Adrenal gland (tissue), 12 donors: ENCODE data around the gene ZNF592. TPM values are rescaled to one million over a fixed set of nuclear protein-coding genes. Genes with fewer than 3 reads are reported as not detected.
A peak's percentile ranks its signal among the peaks of the same experiment; 100 is the strongest.
"Not testable (repeated sequence)": the region's sequence is repeated elsewhere in the genome, so short reads cannot be mapped to it uniquely, and the experiment has no call there.

Source experiments
- DNase-seq, 7 donors: peaks; one replicate each; pipeline ENCODE4 v3.0.0-alpha.2; 2019 to 2020
- H3K27ac ChIP-seq, 5 donors: fragments of 200-600 bp; sonication (generic) in 4 of 5; 1 replicate in 3 of 5; 2 replicates in 2 of 5; pipeline versions ENCODE4 v1.5.1 to v1.8.0; 2016 to 2020; ENCODE audit warnings: mild to moderate bottlenecking in 1 of 5
- H3K27me3 ChIP-seq: fragments of 200-600 bp; 2 replicates; pipeline ENCODE4 v1.8.0; 2021
- H3K36me3 ChIP-seq, 2 donors: fragments of 200-600 bp; replicated peaks in 1 of 2; 1 replicate in 1 of 2; 2 replicates in 1 of 2; pipeline versions ENCODE4 v1.5.1 to v1.8.0; 2018 to 2022
- H3K4me1 ChIP-seq, 2 donors: fragments of 200-600 bp; replicated peaks in 1 of 2; 1 replicate in 1 of 2; 2 replicates in 1 of 2; pipeline versions ENCODE4 v1.5.1 to v1.8.0; 2018 to 2021
- H3K4me3 ChIP-seq, 4 donors: fragments of 200-600 bp; sonication (generic) in 3 of 4; one replicate each; pipeline ENCODE4 v1.5.1; 2016 to 2018
- H3K9me3 ChIP-seq, 3 donors: fragments of 200-600 bp; sonication (generic) in 1 of 3; replicated peaks in 1 of 3; 1 replicate in 2 of 3; 2 replicates in 1 of 3; pipeline versions ENCODE4 v1.5.1 to v1.8.0; 2016 to 2021
- POLR2A ChIP-seq, 2 donors: fragments of 450-650 bp; IDR thresholded peaks; one replicate each; pipeline ENCODE4 v1.6.1; 2017; ENCODE audit warnings: antibody characterized with exemption in 2 of 2, mild to moderate bottlenecking in 2 of 2, moderate library complexity in 1 of 2
- WGBS, 4 donors: extraction: QIAGEN DNeasy Blood & Tissue Kit in 2 of 4; methylation state at CpG; one replicate each; pipeline versions ENCODE4 v1.1.5 to v1.1.7; 2013 to 2017; 5-methylcytosine and 5-hydroxymethylcytosine counted together
- intact Hi-C, 2 donors: fragments of 100-400 bp; cut with DNase I; formaldehyde crosslinking; loops; one replicate each; pipeline versions ENCODE4 v1.14.1 to v1.15.0; 2022 to 2023
- polyA plus RNA-seq, 3 donors: library from polyadenylated mRNA; stranded (reverse); fragments of 200-250 nt in 2 of 3; fragments of 350-450 nt in 1 of 3; fragmentation: Illumina TruSeq in 1 of 3; extraction: RNeasy Lipid Tissue Mini Kit (QIAGEN cat#74804) in 1 of 3; gene quantifications; one replicate each; pipeline ENCODE4 v1.2.3, GENCODE V29; 2013 to 2014
- total RNA-seq, 9 donors: library from RNA; depleted of rRNA in 4 of 9; stranded (reverse); fragments of >200 nt in 4 of 9; fragments of 120-200 nt in 1 of 9; fragmentation: NEBNext Ultra II Directional in 1 of 9; extraction: Animal tissue kit (Norgen Biotek cat#: 25700) in 1 of 9; gene quantifications; one replicate each; pipeline versions ENCODE4 v1.1.0 to v1.2.4, GENCODE V29; 2013 to 2023
- TF ChIP-seq, protein P1 (sequence below), 6 experiments: fragments of 450-650 bp in 4 of 6; fragments of 200-600 bp in 2 of 6; sonication (generic) in 1 of 6; IDR thresholded peaks; 1 replicate in 5 of 6; 2 replicates in 1 of 6; pipeline versions ENCODE4 v1.5.1 to v1.8.0; 2016 to 2021; ENCODE audit warnings: antibody characterized with exemption in 6 of 6, mild to moderate bottlenecking in 2 of 6, moderate library complexity in 1 of 6
- donor health status: healthy with polysubstance abuse.
- donor health status: Bipolar disorder and iron deficiency.
- donor health status: DM: yes; HTN: yes; CAD: no.
- donor health status: DM: no; HTN: no; CAD: no.
- donor health status: DM: no; HTN: no; CAD: no.
- donor health status: DM: yes; HTN: yes; CAD: no.

Gene ZNF592
- total and polyA plus RNA-seq, 12 donors, result 8.1 to 30.3 (median 24.2) TPM

- DNase-seq, result no peak
- Histone ChIP-seq H3K4me3 (no peak overlapping the region), H3K27me3 (no peaks in the 10 kb centered on the region), H3K36me3 (no peaks in the 10 kb centered on the region), H3K9me3 (peaks cover 0 to 9% (median 0%) of the 10 kb centered on the region in 3 donors), H3K4me1 (peaks cover 10 to 16% of the 10 kb centered on the region in 2 donors), H3K27ac (no peak overlapping the region)
- TF ChIP-seq, protein P1, sequence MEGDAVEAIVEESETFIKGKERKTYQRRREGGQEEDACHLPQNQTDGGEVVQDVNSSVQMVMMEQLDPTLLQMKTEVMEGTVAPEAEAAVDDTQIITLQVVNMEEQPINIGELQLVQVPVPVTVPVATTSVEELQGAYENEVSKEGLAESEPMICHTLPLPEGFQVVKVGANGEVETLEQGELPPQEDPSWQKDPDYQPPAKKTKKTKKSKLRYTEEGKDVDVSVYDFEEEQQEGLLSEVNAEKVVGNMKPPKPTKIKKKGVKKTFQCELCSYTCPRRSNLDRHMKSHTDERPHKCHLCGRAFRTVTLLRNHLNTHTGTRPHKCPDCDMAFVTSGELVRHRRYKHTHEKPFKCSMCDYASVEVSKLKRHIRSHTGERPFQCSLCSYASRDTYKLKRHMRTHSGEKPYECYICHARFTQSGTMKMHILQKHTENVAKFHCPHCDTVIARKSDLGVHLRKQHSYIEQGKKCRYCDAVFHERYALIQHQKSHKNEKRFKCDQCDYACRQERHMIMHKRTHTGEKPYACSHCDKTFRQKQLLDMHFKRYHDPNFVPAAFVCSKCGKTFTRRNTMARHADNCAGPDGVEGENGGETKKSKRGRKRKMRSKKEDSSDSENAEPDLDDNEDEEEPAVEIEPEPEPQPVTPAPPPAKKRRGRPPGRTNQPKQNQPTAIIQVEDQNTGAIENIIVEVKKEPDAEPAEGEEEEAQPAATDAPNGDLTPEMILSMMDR (IDR thresholded peaks at IDR 0.05), result no peak
- TF ChIP-seq POLR2A (IDR thresholded peaks at IDR 0.05), result no peak
- 84 to 93% (median 89%) methylated on average over 2 of the region's 2 CpGs for WGBS, 4 donors
- intact Hi-C loops, result no loop called here
These were observed 96.6 kb downstream of the ZNF592 start for GRCh38 chr15:84844964-84845363.

- H3K4me1 ChIP-seq, H3K27ac ChIP-seq, H3K36me3 ChIP-seq, H3K4me3 ChIP-seq, H3K9me3 ChIP-seq, intact Hi-C loops, H3K27me3 ChIP-seq: not testable (repeated sequence)
- 66 to 78% (median 72%) methylated on average over 7 of the region's 7 CpGs for WGBS, 4 donors
- TF ChIP-seq, protein P1 (IDR thresholded peaks at IDR 0.05), result peak; percentile 70 to 84 (median 77)
- peak; percentile 73 to 89 (median 86) for DNase-seq
These were observed 97.2 kb downstream of the ZNF592 start for GRCh38 chr15:84845631-84846030.

DNA sequence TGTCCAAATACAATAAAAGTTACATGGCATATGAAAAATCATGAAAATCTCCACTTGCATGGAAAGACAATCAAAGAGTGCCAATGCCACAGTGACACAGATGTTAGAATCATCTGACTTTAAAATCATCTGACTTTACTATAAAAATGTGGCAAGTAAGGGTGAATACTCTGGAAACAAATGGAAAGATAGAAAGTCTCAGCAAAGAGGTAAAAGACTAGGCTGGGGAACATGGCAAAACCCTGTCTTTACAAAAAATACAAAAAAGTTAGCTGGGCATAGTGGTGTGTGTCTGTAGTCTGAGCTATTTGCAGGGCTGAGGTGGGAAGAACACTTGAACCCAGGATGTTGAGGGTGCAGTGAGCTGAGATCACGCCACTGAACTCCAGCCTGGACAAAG is 97.9 kb downstream of the ZNF592 start:
- intact Hi-C loops, result no loop called here
- H3K4me1 ChIP-seq, result peaks cover 0 to 3% of the 10 kb centered on the region in 2 donors
- H3K9me3 ChIP-seq, result peaks cover 0 to 9% (median 0%) of the 10 kb centered on the region in 3 donors
- no peak overlapping the region for H3K27ac ChIP-seq
- H3K27me3 ChIP-seq, result no peaks in the 10 kb centered on the region
- 97 to 100% (median 99%) methylated on average over 1 of the region's 1 CpG for WGBS, 4 donors
- H3K36me3 ChIP-seq, result no peaks in the 10 kb centered on the region
- no peak overlapping the region for H3K4me3 ChIP-seq
- TF ChIP-seq POLR2A (IDR thresholded peaks at IDR 0.05), result no peak
- TF ChIP-seq, protein P1 (IDR thresholded peaks at IDR 0.05), result no peak
- peak in 1 of 7 donors; percentile 2 for DNase-seq

GRCh38 chr15:84847382-84847781 is 99.0 kb downstream of the ZNF592 start:
- TF ChIP-seq, protein P1 (IDR thresholded peaks at IDR 0.05), result no peak
- no peak for TF ChIP-seq POLR2A (IDR thresholded peaks at IDR 0.05)
- DNase-seq, result no peak
- Histone ChIP-seq H3K4me3 (no peak overlapping the region), H3K36me3 (no peaks in the 10 kb centered on the region), H3K4me1 (no peaks in the 10 kb centered on the region), H3K9me3 (peaks cover 0 to 9% (median 0%) of the 10 kb centered on the region in 3 donors), H3K27ac (no peak overlapping the region), H3K27me3 (no peaks in the 10 kb centered on the region)
- intact Hi-C loops, result no loop called here
